Fibroblast of the aortic adventitia (primary cell): ENCODE measurements around the gene ENG. TPM values are rescaled to one million over a fixed set of nuclear protein-coding genes. Genes with fewer than 3 reads are reported as not detected.

Experiments
- DNase-seq: peaks from one replicate; pipeline ENCODE4 v3.0.0-alpha.2; 2010; ENCODE audit warnings: low read depth
- H3K4me3 ChIP-seq: 2 replicates; pipeline ENCODE4 v1.5.1; 2011; ENCODE audit warnings: low read depth, mild to moderate bottlenecking, control low read depth, low read length, moderate library complexity
- CTCF ChIP-seq: IDR thresholded peaks from 2 replicates; pipeline ENCODE4 v1.5.1; 2011; ENCODE audit warnings: mild to moderate bottlenecking, low read length, control low read depth, inconsistent platforms; ENCODE audit not compliant: insufficient read depth
- total RNA-seq: library from RNA; depleted of rRNA; stranded (reverse); fragments of >200 nt; gene quantifications from 2 replicates; pipeline ENCODE4 v1.2.3, GENCODE V29; 2012; ENCODE audit warnings: low replicate concordance

Gene ENG
- total RNA-seq, 1 donor = 62.0 TPM

- TF ChIP-seq CTCF = no peak
- no peak for DNase-seq
- H3K4me3 ChIP-seq = no peak overlapping the region
These were observed 1.8 kb upstream of the ENG start for GRCh38 chr9:127856094-127856728.

- H3K4me3 ChIP-seq = no peak overlapping the region
- DNase-seq = no peak
- no peak for TF ChIP-seq CTCF
These were observed 1.1 kb upstream of the ENG start for GRCh38 chr9:127855522-127855921.

DNA sequence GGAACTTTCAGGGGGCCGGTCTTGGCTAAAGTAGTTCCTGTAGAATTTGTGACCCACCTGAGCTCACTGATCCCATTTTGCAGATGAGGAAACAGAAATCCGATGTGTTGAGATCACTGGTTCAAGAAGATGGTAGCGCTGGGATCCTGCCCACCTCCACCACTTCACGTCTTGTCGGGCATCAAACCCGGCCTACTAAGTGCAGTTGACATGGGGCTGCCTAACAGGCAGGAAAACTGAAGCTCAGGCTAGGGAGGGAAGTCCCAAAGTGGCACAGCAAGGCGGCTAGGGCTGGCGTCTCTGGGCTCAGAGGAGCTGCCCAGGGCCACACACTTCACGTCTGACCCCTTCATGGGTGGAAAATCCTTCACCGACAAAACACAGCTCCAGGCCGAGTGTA lies 502 bp upstream of the ENG start:
- no peak for TF ChIP-seq CTCF
- H3K4me3 ChIP-seq = peak overlapping the region; percentile 6
- DNase-seq = no peak

DNA sequence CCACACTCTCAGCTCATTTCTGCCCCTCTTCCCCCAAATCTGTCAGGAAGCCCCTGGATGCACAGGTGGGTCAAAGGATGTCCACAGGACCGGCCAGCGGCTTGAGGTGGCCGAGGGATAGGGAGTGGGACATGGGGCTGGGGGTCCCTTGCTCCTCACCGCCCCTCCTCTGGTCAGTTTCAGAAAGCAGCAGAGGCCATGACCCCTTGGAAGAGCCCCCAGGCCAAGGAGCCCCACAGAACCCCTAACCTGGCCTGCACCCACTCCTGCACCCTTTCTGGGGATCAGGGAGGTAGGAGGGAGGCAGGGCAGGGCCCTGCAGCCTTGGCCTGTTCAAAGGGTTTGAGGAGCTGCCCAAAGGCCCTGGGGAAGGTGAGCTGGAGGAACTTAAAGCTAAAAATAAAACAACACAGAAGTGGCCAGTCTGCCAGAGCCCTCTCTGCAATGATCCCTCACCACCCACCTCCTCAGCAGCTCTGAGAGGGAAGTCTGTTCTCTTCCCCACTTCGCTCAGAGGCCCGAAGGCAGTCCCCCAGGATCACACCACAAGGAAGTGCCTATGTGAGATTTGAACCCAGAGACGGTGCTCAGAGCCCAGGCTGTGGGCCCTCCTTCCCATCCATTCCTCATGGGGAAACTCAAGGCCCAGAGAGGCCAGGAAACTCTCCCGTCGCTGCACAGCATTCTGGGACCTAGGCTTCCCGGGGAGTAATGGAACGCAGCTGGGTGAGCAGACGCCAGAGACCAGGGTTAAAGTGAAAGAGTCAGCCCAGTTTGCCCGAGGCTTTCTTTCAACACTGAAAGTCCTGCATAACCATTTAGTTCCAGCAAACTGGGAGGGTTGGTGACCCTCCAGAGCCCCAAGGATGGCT lies 910 bp downstream of the ENG start:
- peak; percentile 48 for DNase-seq
- no peak for TF ChIP-seq CTCF

DNA sequence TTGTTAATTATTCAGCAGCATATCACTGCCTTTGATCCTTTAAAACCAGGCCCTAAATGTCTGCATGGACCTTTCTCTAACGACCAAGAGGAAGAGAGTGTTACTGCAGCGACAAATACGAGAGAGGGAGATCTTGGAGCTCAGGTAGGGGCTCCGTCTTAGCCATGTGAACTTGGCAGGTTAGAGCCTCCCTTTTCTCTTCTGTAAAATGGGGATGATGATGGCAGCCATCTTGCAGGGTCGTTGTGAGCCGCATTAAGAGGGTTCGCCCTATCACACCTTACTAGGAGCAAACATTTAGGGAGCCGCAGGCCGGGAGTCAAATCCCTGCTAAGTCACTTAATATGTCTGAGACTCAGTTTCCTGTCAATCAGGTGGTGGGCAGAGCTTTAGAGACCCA lies 1.6 kb downstream of the ENG start:
- DNase-seq = no peak
- H3K4me3 ChIP-seq = peak overlapping the region; percentile 84
- TF ChIP-seq CTCF = no peak

More for the DNA sequence above, 910 bp downstream of the ENG start:
- peak overlapping the region; percentile 84 for H3K4me3 ChIP-seq

DNA sequence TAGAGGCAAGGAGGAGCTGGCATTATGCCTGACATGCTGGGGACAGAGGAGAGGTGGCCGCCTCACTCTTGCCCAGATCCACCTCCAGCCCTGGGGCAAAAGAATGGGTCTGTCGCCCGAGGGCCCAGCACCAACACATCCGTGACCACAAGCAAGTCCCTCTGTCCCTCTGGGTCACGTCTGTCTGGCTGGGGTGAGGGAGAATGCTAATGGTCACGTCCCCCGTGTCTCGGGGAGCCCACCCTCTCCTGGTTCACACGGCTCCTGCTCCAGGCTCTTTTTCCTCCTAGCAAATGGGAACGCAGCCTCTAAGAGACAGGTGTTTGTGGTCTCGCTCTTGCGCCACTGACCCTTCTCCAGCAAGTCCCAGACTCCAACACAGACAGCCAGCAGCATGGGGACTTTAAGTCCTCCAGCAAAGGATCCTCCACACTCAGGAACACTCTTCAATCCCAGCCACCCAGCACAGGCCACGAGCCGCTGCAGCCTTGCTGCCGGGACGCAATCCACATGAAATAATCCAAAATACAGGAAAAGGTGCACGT lies 4.1 kb downstream of the ENG start:
- no peak for DNase-seq
- no peak for TF ChIP-seq CTCF
- no peak overlapping the region for H3K4me3 ChIP-seq
